Upper lobe of left lung (tissue), 6 donors: ENCODE results near the gene STK25. TPM values are rescaled to one million over a fixed set of nuclear protein-coding genes. Genes with fewer than 3 reads are reported as not detected.

Source experiments
- ATAC-seq, 2 donors: fragments of 200-7000 bp; cut with Tn5 transposase; one replicate each; pipeline ENCODE4 v1.9.1; 2022; ENCODE audit warnings: mild to moderate bottlenecking in 2 of 2, moderate library complexity in 2 of 2; ENCODE audit not compliant: low FRiP score in 2 of 2
- DNase-seq, 2 donors: peaks; one replicate each; pipeline ENCODE4 v3.0.0-alpha.2; 2019 to 2020
- H3K27ac ChIP-seq, 4 donors: fragments of 200-600 bp; sonication (generic); one replicate each; pipeline ENCODE4 v1.5.1; 2016 to 2019
- H3K27me3 ChIP-seq, 4 donors: fragments of 200-600 bp; sonication (generic); one replicate each; pipeline ENCODE4 v1.5.1; 2017 to 2019
- H3K36me3 ChIP-seq, 4 donors: fragments of 200-600 bp; sonication (generic); one replicate each; pipeline ENCODE4 v1.5.1; 2016 to 2019
- H3K4me1 ChIP-seq, 4 donors: fragments of 200-600 bp; sonication (generic); one replicate each; pipeline ENCODE4 v1.5.1; 2018 to 2019
- H3K4me3 ChIP-seq, 4 donors: fragments of 200-600 bp; sonication (generic); one replicate each; pipeline ENCODE4 v1.5.1; 2017 to 2019; ENCODE audit warnings: mild to moderate bottlenecking in 2 of 4, moderate library complexity in 1 of 4
- H3K9me3 ChIP-seq, 4 donors: fragments of 200-600 bp; sonication (generic); one replicate each; pipeline ENCODE4 v1.5.1; 2018 to 2019
- CTCF ChIP-seq, 6 experiments: fragments of 450-650 bp in 4 of 6; fragments of 200-600 bp in 2 of 6; sonication (generic) in 2 of 6; IDR thresholded peaks; one replicate each; pipeline ENCODE4 v1.5.1; 2016 to 2019; ENCODE audit warnings: antibody characterized with exemption in 6 of 6
- EP300 ChIP-seq, 4 donors: sonication (generic); formaldehyde crosslinking; IDR thresholded peaks; one replicate each; pipeline ENCODE4 v1.5.1; 2017; ENCODE audit warnings: antibody characterized with exemption in 4 of 4, control low read depth in 2 of 4
- POLR2A ChIP-seq, 4 donors: fragments of 450-650 bp; IDR thresholded peaks; one replicate each; pipeline ENCODE4 v1.5.1; 2016 to 2017; ENCODE audit warnings: antibody characterized with exemption in 4 of 4, mild to moderate bottlenecking in 2 of 4
- POLR2AphosphoS5 ChIP-seq, 2 donors: sonication (generic); formaldehyde crosslinking; IDR thresholded peaks; one replicate each; pipeline ENCODE4 v1.5.1; 2017; ENCODE audit warnings: antibody characterized with exemption in 2 of 2
- WGBS, 2 donors: methylation state at CpG; one replicate each; pipeline ENCODE4 v1.1.5; 2017 to 2018; 5-methylcytosine and 5-hydroxymethylcytosine counted together
- total RNA-seq, 6 donors: library from RNA; depleted of rRNA in 4 of 6; stranded (reverse); fragments of >200 nt in 4 of 6; gene quantifications; one replicate each; pipeline versions ENCODE4 v1.1.0 to v1.2.1, GENCODE V29; 2016 to 2021
- donor health status: DM: no; HTN: no; CAD: no; lungs with moderate emphysema.
- donor health status: DM: no; HTN: yes; CAD: no; lungs with severe emphysema.

The STK25 gene
- total RNA-seq, 6 donors from 2014 or later = 97.3 to 351 (median 134) TPM

DNA sequence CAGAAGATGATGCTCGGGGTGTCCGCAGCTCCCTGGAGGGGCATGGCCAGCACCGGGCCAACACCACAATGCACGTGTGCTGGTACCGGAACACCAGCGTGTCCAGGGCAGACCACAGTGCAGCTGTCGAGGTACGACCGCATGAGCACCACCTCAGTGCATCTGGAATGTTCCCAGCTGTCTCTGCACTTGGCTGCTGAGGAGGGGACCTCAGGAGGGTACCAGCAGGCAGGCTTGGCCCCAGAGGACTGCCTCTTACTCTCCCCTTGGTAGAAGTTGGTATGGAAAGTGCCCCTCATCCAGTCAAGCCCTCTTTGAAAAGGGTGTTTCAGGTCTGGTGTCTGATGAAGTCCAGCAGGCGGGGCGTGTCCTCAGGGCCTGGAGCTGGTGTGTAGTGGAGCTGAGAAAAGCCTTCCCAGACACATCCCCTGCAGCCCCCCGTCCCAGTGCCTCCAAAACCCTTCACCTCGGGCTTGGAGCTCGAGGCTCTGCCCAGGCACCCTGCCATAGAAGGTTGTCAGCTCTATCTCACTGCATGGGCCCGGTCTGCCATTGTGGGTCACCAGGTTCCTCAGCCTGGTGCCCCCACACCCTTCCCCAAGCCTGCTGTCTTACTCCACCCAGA is 16.7 kb downstream of the STK25 start:
- no peak overlapping the region for H3K4me3 ChIP-seq
- 84 to 87% methylated on average over 5 to 15 of the region's 15 CpGs for WGBS, 2 donors
- DNase-seq = no peak

GRCh38 chr2:241490825-241491506 is 17.4 kb downstream of the STK25 start:
- H3K36me3 ChIP-seq = peaks cover 10 to 43% (median 29%) of the 10 kb centered on the region in 4 donors
- no peaks in the 10 kb centered on the region for H3K27me3 ChIP-seq
- 79 to 92% methylated on average over 12 to 16 of the region's 16 CpGs for WGBS, 2 donors
- peak in 1 of 2 donors; percentile 52 for DNase-seq
- no peak overlapping the region for H3K4me3 ChIP-seq
- no peaks in the 10 kb centered on the region for H3K4me1 ChIP-seq
- no peaks in the 10 kb centered on the region for H3K9me3 ChIP-seq
- no peak overlapping the region for H3K27ac ChIP-seq
- no peak for ATAC-seq
- no peak for TF ChIP-seq EP300 (IDR thresholded peaks at IDR 0.05)
- no peak for TF ChIP-seq CTCF (IDR thresholded peaks at IDR 0.05)
- TF ChIP-seq POLR2A (IDR thresholded peaks at IDR 0.05) = no peak
- no peak for TF ChIP-seq POLR2AphosphoS5 (IDR thresholded peaks at IDR 0.05)

More for the DNA sequence above, 16.7 kb downstream of the STK25 start:
- TF ChIP-seq CTCF (IDR thresholded peaks at IDR 0.05) = no peak
- no peak for TF ChIP-seq POLR2AphosphoS5 (IDR thresholded peaks at IDR 0.05)
- TF ChIP-seq POLR2A (IDR thresholded peaks at IDR 0.05) = no peak
- TF ChIP-seq EP300 (IDR thresholded peaks at IDR 0.05) = no peak
- Histone ChIP-seq H3K9me3 (no peaks in the 10 kb centered on the region), H3K36me3 (peaks cover 10 to 49% (median 35%) of the 10 kb centered on the region in 4 donors), H3K27ac (no peak overlapping the region), H3K27me3 (no peaks in the 10 kb centered on the region), H3K4me1 (no peaks in the 10 kb centered on the region)
- no peak for ATAC-seq

GRCh38 chr2:241489733-241490680 is 18.4 kb downstream of the STK25 start:
- Histone ChIP-seq H3K27ac (no peak overlapping the region), H3K4me1 (no peaks in the 10 kb centered on the region), H3K9me3 (no peaks in the 10 kb centered on the region), H3K27me3 (no peaks in the 10 kb centered on the region), H3K4me3 (no peak overlapping the region), H3K36me3 (peaks cover 9 to 34% (median 19%) of the 10 kb centered on the region in 4 donors)
- no peak for TF ChIP-seq EP300 (IDR thresholded peaks at IDR 0.05)
- no peak for TF ChIP-seq CTCF (IDR thresholded peaks at IDR 0.05)
- no peak for TF ChIP-seq POLR2A (IDR thresholded peaks at IDR 0.05)
- TF ChIP-seq POLR2AphosphoS5 (IDR thresholded peaks at IDR 0.05) = no peak
- peak in 1 of 2 donors; percentile 52 for DNase-seq
- WGBS, 2 donors = 74 to 88% methylated on average over 10 to 15 of the region's 15 CpGs
- no peak for ATAC-seq

DNA sequence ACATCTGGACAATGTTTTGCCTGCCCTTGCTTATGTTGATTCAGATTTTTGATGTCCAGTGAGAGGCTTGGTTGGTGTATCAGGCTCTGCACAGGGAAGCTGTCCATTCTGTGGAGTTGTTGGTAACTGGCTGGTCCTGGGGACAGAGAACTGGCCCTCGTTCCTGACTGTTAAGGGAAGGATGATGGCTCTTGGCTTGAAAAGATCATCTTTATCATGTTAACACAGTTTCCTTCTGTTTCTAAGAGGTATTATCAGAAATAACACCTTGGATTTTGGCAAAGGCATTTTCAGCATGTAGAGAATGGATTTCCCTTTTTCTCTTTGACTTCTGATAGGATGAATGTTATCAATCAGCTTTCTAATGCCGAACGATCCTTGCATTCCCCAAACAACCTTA is 19.3 kb downstream of the STK25 start:
- 81 to 90% methylated on average over 3 of the region's 3 CpGs for WGBS, 2 donors
- no peak for TF ChIP-seq POLR2AphosphoS5 (IDR thresholded peaks at IDR 0.05)
- no peak for TF ChIP-seq EP300 (IDR thresholded peaks at IDR 0.05)
- TF ChIP-seq CTCF (IDR thresholded peaks at IDR 0.05) = no peak
- TF ChIP-seq POLR2A (IDR thresholded peaks at IDR 0.05) = no peak
- H3K4me3 ChIP-seq = no peak overlapping the region
- ATAC-seq = no peak
- no peaks in the 10 kb centered on the region for H3K27me3 ChIP-seq
- no peaks in the 10 kb centered on the region for H3K4me1 ChIP-seq
- DNase-seq = no peak
- no peak overlapping the region for H3K27ac ChIP-seq
- H3K9me3 ChIP-seq = no peaks in the 10 kb centered on the region
- H3K36me3 ChIP-seq = peaks cover 0 to 29% (median 11%) of the 10 kb centered on the region in 4 donors
